GM08714 (cell line): Measurements from ENCODE around the gene ZNF747.
A peak's percentile ranks its signal among the peaks of the same experiment; 100 is the strongest.

ENCODE experiments used
- H3K4me3 ChIP-seq: fragments of 200-500 bp; sonication (Bioruptor generic); 2 replicates; pipeline ENCODE4 v1.5.1; 2014; ENCODE audit warnings: mild to moderate bottlenecking, low read length, inconsistent platforms
- ZNF274 ChIP-seq: IDR thresholded peaks from 2 replicates; pipeline ENCODE4 v1.6.1; 2012; ENCODE audit warnings: mild to moderate bottlenecking, low read depth, low read length

The ZNF747 gene

GRCh38 chr16:30534368-30535105 lies at the start of gene ZNF747:
ZNF747 (minus strand) TSS chr16:30534858; CDS start chr16:30534679, 179 bp downstream.
- no peak for TF ChIP-seq ZNF274
- H3K4me3 ChIP-seq = peak within 1 kb of the TSS; percentile 85

- no peak for TF ChIP-seq ZNF274
- H3K4me3 ChIP-seq = no peak overlapping the region
These were observed 48.1 kb upstream of the ZNF747 start for GRCh38 chr16:30582611-30583340.

- no peak overlapping the region for H3K4me3 ChIP-seq
- TF ChIP-seq ZNF274 = no peak
These were observed 46.8 kb upstream of the ZNF747 start for GRCh38 chr16:30581457-30581856.

- TF ChIP-seq ZNF274 = no peak
- H3K4me3 ChIP-seq = no peak overlapping the region
These were observed 40.0 kb upstream of the ZNF747 start for GRCh38 chr16:30574678-30575077.

GRCh38 chr16:30571445-30572322 lies 37.0 kb upstream of the ZNF747 start, which contains the start of gene ZNF688:
ZNF688 (minus strand) TSS chr16:30571714; CDS start chr16:30571629, 85 bp downstream.
- H3K4me3 ChIP-seq = peak within 1 kb of the TSS; percentile 79
- TF ChIP-seq ZNF274 = no peak

GRCh38 chr16:30570636-30571444 lies 36.2 kb upstream of the ZNF747 start:
- no peak for TF ChIP-seq ZNF274
- peak overlapping the region; percentile 79 for H3K4me3 ChIP-seq

GRCh38 chr16:30569746-30570635 lies 35.3 kb upstream of the ZNF747 start:
- H3K4me3 ChIP-seq = no peak overlapping the region
- no peak for TF ChIP-seq ZNF274

- no peak for TF ChIP-seq ZNF274
These were observed 34.6 kb upstream of the ZNF747 start for GRCh38 chr16:30569281-30569680.

GRCh38 chr16:30567991-30568638 lies 33.5 kb upstream of the ZNF747 start:
- no peak for TF ChIP-seq ZNF274
- no peak overlapping the region; the same call in 1 of the 2 replicates for H3K4me3 ChIP-seq

More at GRCh38 chr16:30569281-30569680, 34.6 kb upstream of the ZNF747 start:
- no peak overlapping the region for H3K4me3 ChIP-seq

GRCh38 chr16:30567160-30567990 lies 32.7 kb upstream of the ZNF747 start:
- H3K4me3 ChIP-seq = no peak overlapping the region; the same call in 1 of the 2 replicates
- no peak for TF ChIP-seq ZNF274

GRCh38 chr16:30566531-30566930 lies 31.9 kb upstream of the ZNF747 start:
- H3K4me3 ChIP-seq = no peak overlapping the region
- no peak for TF ChIP-seq ZNF274

- no peak for TF ChIP-seq ZNF274
- no peak overlapping the region for H3K4me3 ChIP-seq
These were observed 31.3 kb upstream of the ZNF747 start for GRCh38 chr16:30565984-30566383.
